ENCODE data around the gene CLDN24. TPM values are rescaled to one million over a fixed set of nuclear protein-coding genes. Genes with fewer than 3 reads are reported as not detected.

CLDN24 gene
- total RNA-seq, 1 experiment from 2014 or later: not detected

DNA sequence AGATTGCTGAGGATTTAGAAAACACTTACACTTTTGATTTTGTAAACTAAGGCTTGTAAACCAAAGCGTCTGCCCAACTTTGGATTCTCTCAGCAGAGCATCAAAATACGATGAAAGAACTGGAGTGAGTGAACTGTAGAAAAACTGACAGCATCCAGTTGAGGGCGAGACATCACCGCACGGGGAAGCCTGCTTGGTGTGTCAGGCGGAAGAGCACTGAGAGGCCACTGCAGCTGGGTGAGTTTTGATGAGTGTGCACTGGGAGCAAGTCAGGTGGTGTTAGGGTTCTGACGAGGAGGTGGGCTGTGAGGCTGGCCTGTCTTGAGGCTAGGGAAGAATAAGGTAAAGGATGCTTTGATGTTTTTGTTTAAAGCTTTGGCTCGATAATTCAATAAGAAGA lies 46.8 kb upstream of the CLDN24 start:
- Histone ChIP-seq H3K4me3 (replicated peaks in 1 of 2; ENCODE audit: low read depth in 1 of 2, low read length in 2 of 2) (no peak overlapping the region), H3K4me1 (ENCODE audit: control insufficient read depth in 1 of 2, insufficient read depth in 2 of 2, low read length in 2 of 2) (no peaks in the 10 kb centered on the region), H3K79me2 (ENCODE audit: insufficient read depth, low read length) (no peaks in the 10 kb centered on the region), H3K4me2 (ENCODE audit: low read length) (no peak overlapping the region), H3K27me3 (ENCODE audit: insufficient read depth, low read length) (no peaks in the 10 kb centered on the region), H3K9me3 (ENCODE audit: control insufficient read depth in 1 of 2, insufficient read depth in 1 of 2, low read depth in 1 of 2, low read length in 2 of 2) (no peaks in the 10 kb centered on the region), H3K9ac (ENCODE audit: low read length) (no peak overlapping the region), H3K27ac (ENCODE audit: low read depth, low read length) (no peak overlapping the region), H2AFZ (ENCODE audit: low read depth, low read length, poor library complexity, severe bottlenecking) (no peak overlapping the region), H3K36me3 (ENCODE audit: control insufficient read depth in 1 of 2, insufficient read depth in 2 of 2, low read length in 2 of 2) (no peaks in the 10 kb centered on the region), H4K20me1 (ENCODE audit: insufficient read depth) (no peaks in the 10 kb centered on the region), H3K9me2 (ENCODE audit: insufficient read depth) (no peaks in the 10 kb centered on the region)
- ChIA-PET RAD21 (ENCODE audit: low non-redundant PET in 1 of 2, low total read pairs in 2 of 2, uncharacterized antibody in 2 of 2, unreplicated experiment in 2 of 2) (no interaction called here), POLR2A (no interaction called here), CTCF (no interaction called here)
- ATAC-seq (no peak), DNase-seq (ENCODE audit: low read depth, low spot score) (no peak)
- TF ChIP-seq ZFX (IDR thresholded peaks at IDR 0.05) (no peak), SRF (IDR thresholded peaks at IDR 0.05; ENCODE audit: low read depth) (no peak), YY1 (IDR thresholded peaks at IDR 0.05; ENCODE audit: extremely low read depth, insufficient replicate concordance, low read depth, low read length) (no peak)
- intact Hi-C loops (cut with micrococcal nuclease): no loop called here
- BruUV-seq (replicated peaks): no TSS peak

DNA sequence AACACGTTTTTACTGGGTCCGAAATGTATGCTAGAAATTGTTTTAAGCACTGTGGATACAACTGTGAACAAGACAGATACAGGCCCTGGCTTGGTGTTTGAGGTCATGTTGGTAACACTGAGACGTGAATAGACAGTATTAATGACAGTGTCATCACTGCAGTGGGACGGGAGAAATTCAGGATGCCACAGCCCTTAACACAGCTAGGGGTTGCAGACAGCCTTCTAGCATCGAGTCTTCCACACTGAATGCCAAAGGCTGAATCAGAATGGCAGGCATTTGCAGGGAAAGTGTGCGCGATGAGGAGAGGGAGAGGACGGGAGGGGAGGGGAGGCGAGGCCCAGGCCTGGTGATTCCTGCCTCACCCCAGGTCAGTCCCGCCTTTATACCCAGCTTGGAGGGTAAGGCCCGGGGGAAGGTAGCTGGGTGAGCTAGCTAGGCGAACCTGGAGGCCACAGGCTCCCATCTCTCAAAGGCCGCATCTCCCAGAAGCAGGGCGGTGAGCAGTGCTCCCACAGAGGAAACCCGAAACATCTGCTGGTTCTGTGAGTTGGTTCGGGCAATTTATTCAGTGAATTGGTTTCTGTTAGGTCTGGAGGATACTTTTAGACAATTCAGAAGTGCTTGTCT lies 44.1 kb upstream of the CLDN24 start:
- Histone ChIP-seq H3K9me2 (ENCODE audit: insufficient read depth) (no peaks in the 10 kb centered on the region), H2AFZ (ENCODE audit: low read depth, low read length, poor library complexity, severe bottlenecking) (no peak overlapping the region), H3K9ac (ENCODE audit: low read length) (no peak overlapping the region), H3K27ac (ENCODE audit: low read depth, low read length) (no peak overlapping the region), H3K79me2 (ENCODE audit: insufficient read depth, low read length) (no peaks in the 10 kb centered on the region), H3K4me2 (ENCODE audit: low read length) (no peak overlapping the region), H3K9me3 (ENCODE audit: control insufficient read depth in 1 of 2, insufficient read depth in 1 of 2, low read depth in 1 of 2, low read length in 2 of 2) (no peaks in the 10 kb centered on the region), H3K27me3 (ENCODE audit: insufficient read depth, low read length) (no peaks in the 10 kb centered on the region), H3K4me3 (replicated peaks in 1 of 2; ENCODE audit: low read depth in 1 of 2, low read length in 2 of 2) (no peak overlapping the region), H4K20me1 (ENCODE audit: insufficient read depth) (no peaks in the 10 kb centered on the region), H3K36me3 (ENCODE audit: control insufficient read depth in 1 of 2, insufficient read depth in 2 of 2, low read length in 2 of 2) (no peaks in the 10 kb centered on the region), H3K4me1 (ENCODE audit: control insufficient read depth in 1 of 2, insufficient read depth in 2 of 2, low read length in 2 of 2) (peaks cover 0 to 7% of the 10 kb centered on the region in 2 experiments; a peak in 2 of 4 replicates)
- no peak for TF ChIP-seq EZH2phosphoT487 (IDR thresholded peaks at IDR 0.05; ENCODE audit: borderline replicate concordance)
- ChIA-PET POLR2A (no interaction called here), CTCF (interaction anchor here (0.5 kb wide), 1 partner anchor 19 kb away, joined by 3 read pairs; no protein-coding TSS in a partner anchor), RAD21 (ENCODE audit: low non-redundant PET in 1 of 2, low total read pairs in 2 of 2, uncharacterized antibody in 2 of 2, unreplicated experiment in 2 of 2) (no interaction called here)
- no TSS peak for BruUV-seq (replicated peaks)
- DNase-seq (ENCODE audit: low read depth, low spot score) (no peak), ATAC-seq (no peak)
- intact Hi-C loops (cut with micrococcal nuclease): no loop called here
